ENCODE data around the gene FUT3.

The FUT3 gene

DNA sequence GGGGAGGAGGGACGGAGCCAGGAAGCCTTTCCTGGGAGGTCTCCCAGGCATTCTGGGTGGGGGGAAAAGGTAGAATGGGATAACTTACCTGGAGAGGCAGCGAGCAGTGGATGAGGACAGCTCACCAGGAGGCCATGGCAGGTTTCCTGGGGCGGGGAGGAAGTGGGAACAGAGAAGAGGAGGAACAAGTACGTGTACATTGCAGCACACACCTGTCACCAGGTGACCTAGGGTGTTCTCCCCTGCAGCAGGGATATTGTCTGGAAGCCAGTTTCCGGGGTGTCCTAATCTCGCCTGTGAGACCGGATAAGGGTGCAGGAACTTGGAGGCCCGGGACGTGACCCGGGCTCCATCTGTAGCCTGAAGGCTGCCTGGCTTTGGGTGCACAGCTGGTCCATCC lies at the start of gene FUT3:
Gene FUT3 (minus strand): TSS at position 148 of the 400 bp plus-strand sequence.
- Histone ChIP-seq H3K9me3 (ENCODE audit: control insufficient read depth in 2 of 2, low read length in 2 of 2) (no peaks in the 10 kb centered on the region), H3K4me3 (ENCODE audit: low read length in 2 of 2) (peak within 1 kb of the TSS; percentile 68 to 81), H3K27ac (ENCODE audit: low read depth in 2 of 2, low read length in 2 of 2) (peak within 1 kb of the TSS; percentile 96 to 98), H3K9ac (ENCODE audit: low read depth in 1 of 2, low read length in 2 of 2) (peak within 1 kb of the TSS; percentile 86 to 90), H3K27me3 (ENCODE audit: control insufficient read depth in 2 of 2, insufficient read depth in 2 of 2, low read length in 2 of 2) (no peaks in the 10 kb centered on the region), H3K36me3 (ENCODE audit: control insufficient read depth in 2 of 2, insufficient read depth in 2 of 2, low read length in 2 of 2) (no peaks in the 10 kb centered on the region), H3K4me1 (ENCODE audit: control insufficient read depth in 2 of 2, insufficient read depth in 2 of 2, low read length in 2 of 2) (peaks cover 2 to 13% of the 10 kb centered on the region in 2 donors)

GRCh38 chr19:5900976-5901375 lies 49.7 kb upstream of the FUT3 start:
- Histone ChIP-seq H3K4me1 (ENCODE audit: control insufficient read depth in 2 of 2, insufficient read depth in 2 of 2, low read length in 2 of 2) (peaks cover 13 to 17% of the 10 kb centered on the region in 2 donors), H3K36me3 (ENCODE audit: control insufficient read depth in 2 of 2, insufficient read depth in 2 of 2, low read length in 2 of 2) (peaks cover 6 to 13% of the 10 kb centered on the region in 2 donors), H3K4me3 (ENCODE audit: low read length in 2 of 2) (no peak overlapping the region), H3K27ac (ENCODE audit: low read depth in 2 of 2, low read length in 2 of 2) (no peak overlapping the region), H3K27me3 (ENCODE audit: control insufficient read depth in 2 of 2, insufficient read depth in 2 of 2, low read length in 2 of 2) (no peaks in the 10 kb centered on the region), H3K9ac (ENCODE audit: low read depth in 1 of 2, low read length in 2 of 2) (no peak overlapping the region), H3K9me3 (ENCODE audit: control insufficient read depth in 2 of 2, low read length in 2 of 2) (no peaks in the 10 kb centered on the region)

GRCh38 chr19:5899728-5900526 lies 48.7 kb upstream of the FUT3 start:
- Histone ChIP-seq H3K9ac (ENCODE audit: low read depth in 1 of 2, low read length in 2 of 2) (no peak overlapping the region), H3K4me3 (ENCODE audit: low read length in 2 of 2) (no peak overlapping the region), H3K27ac (ENCODE audit: low read depth in 2 of 2, low read length in 2 of 2) (no peak overlapping the region), H3K9me3 (ENCODE audit: control insufficient read depth in 2 of 2, low read length in 2 of 2) (no peaks in the 10 kb centered on the region), H3K4me1 (ENCODE audit: control insufficient read depth in 2 of 2, insufficient read depth in 2 of 2, low read length in 2 of 2) (peaks cover 10% of the 10 kb centered on the region in 2 donors), H3K27me3 (ENCODE audit: control insufficient read depth in 2 of 2, insufficient read depth in 2 of 2, low read length in 2 of 2) (no peaks in the 10 kb centered on the region), H3K36me3 (ENCODE audit: control insufficient read depth in 2 of 2, insufficient read depth in 2 of 2, low read length in 2 of 2) (peaks cover 9 to 22% of the 10 kb centered on the region in 2 donors)

- H3K9me3 ChIP-seq (ENCODE audit: control insufficient read depth in 2 of 2, low read length in 2 of 2), result no peaks in the 10 kb centered on the region
- H3K36me3 ChIP-seq (ENCODE audit: control insufficient read depth in 2 of 2, insufficient read depth in 2 of 2, low read length in 2 of 2), result peaks cover 9 to 22% of the 10 kb centered on the region in 2 donors
- H3K4me3 ChIP-seq (ENCODE audit: low read length in 2 of 2), result no peak overlapping the region
- peaks cover under 1 to 2% of the 10 kb centered on the region in 2 donors for H3K27me3 ChIP-seq (ENCODE audit: control insufficient read depth in 2 of 2, insufficient read depth in 2 of 2, low read length in 2 of 2)
- H3K27ac ChIP-seq (ENCODE audit: low read depth in 2 of 2, low read length in 2 of 2), result no peak overlapping the region
- peaks cover under 1 to 1% of the 10 kb centered on the region in 2 donors for H3K4me1 ChIP-seq (ENCODE audit: control insufficient read depth in 2 of 2, insufficient read depth in 2 of 2, low read length in 2 of 2)
- no peak overlapping the region for H3K9ac ChIP-seq (ENCODE audit: low read depth in 1 of 2, low read length in 2 of 2)
Measured at GRCh38 chr19:5897189-5897969, 46.1 kb upstream of the FUT3 start.

- H3K4me3 ChIP-seq (ENCODE audit: low read length in 2 of 2), result no peak overlapping the region
- H3K9me3 ChIP-seq (ENCODE audit: control insufficient read depth in 2 of 2, low read length in 2 of 2), result no peaks in the 10 kb centered on the region
- peaks cover 8 to 10% of the 10 kb centered on the region in 2 donors for H3K27me3 ChIP-seq (ENCODE audit: control insufficient read depth in 2 of 2, insufficient read depth in 2 of 2, low read length in 2 of 2)
- peaks cover 9 to 22% of the 10 kb centered on the region in 2 donors for H3K36me3 ChIP-seq (ENCODE audit: control insufficient read depth in 2 of 2, insufficient read depth in 2 of 2, low read length in 2 of 2)
- H3K4me1 ChIP-seq (ENCODE audit: control insufficient read depth in 2 of 2, insufficient read depth in 2 of 2, low read length in 2 of 2), result no peaks in the 10 kb centered on the region
- H3K9ac ChIP-seq (ENCODE audit: low read depth in 1 of 2, low read length in 2 of 2), result no peak overlapping the region
- no peak overlapping the region for H3K27ac ChIP-seq (ENCODE audit: low read depth in 2 of 2, low read length in 2 of 2)
Measured at GRCh38 chr19:5896365-5897076, 45.3 kb upstream of the FUT3 start.

DNA sequence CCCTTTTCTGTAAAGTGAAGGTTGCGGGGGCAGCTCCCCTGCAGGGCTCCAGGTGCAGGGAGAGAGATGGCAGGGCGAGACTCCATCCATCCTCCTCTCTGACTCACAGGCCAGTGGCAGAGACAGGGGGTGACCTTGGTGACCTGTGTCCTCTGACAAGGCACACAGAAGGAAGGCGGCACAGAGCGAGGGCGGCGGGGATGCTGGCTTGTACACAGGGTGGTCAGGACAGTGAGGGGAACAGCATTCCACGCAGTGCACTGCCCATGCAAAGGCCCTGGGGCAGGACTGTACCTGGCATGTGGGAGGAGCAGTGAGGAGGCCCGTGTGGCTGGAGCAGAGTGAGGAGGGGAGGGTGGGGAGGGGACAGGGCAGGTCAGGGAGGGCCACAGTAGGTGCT lies 44.6 kb upstream of the FUT3 start:
- H3K27ac ChIP-seq (ENCODE audit: low read depth in 2 of 2, low read length in 2 of 2), result no peak overlapping the region
- H3K4me3 ChIP-seq (ENCODE audit: low read length in 2 of 2), result no peak overlapping the region
- H3K9me3 ChIP-seq (ENCODE audit: control insufficient read depth in 2 of 2, low read length in 2 of 2), result no peaks in the 10 kb centered on the region
- H3K4me1 ChIP-seq (ENCODE audit: control insufficient read depth in 2 of 2, insufficient read depth in 2 of 2, low read length in 2 of 2), result no peaks in the 10 kb centered on the region
- H3K9ac ChIP-seq (ENCODE audit: low read depth in 1 of 2, low read length in 2 of 2), result no peak overlapping the region
- peaks cover 10% of the 10 kb centered on the region in 2 donors for H3K27me3 ChIP-seq (ENCODE audit: control insufficient read depth in 2 of 2, insufficient read depth in 2 of 2, low read length in 2 of 2)
- H3K36me3 ChIP-seq (ENCODE audit: control insufficient read depth in 2 of 2, insufficient read depth in 2 of 2, low read length in 2 of 2), result peaks cover 9 to 19% of the 10 kb centered on the region in 2 donors

- Histone ChIP-seq H3K27me3 (ENCODE audit: control insufficient read depth in 2 of 2, insufficient read depth in 2 of 2, low read length in 2 of 2) (peaks cover 10% of the 10 kb centered on the region in 2 donors), H3K4me1 (ENCODE audit: control insufficient read depth in 2 of 2, insufficient read depth in 2 of 2, low read length in 2 of 2) (no peaks in the 10 kb centered on the region), H3K4me3 (ENCODE audit: low read length in 2 of 2) (no peak overlapping the region), H3K9ac (ENCODE audit: low read depth in 1 of 2, low read length in 2 of 2) (no peak overlapping the region), H3K9me3 (ENCODE audit: control insufficient read depth in 2 of 2, low read length in 2 of 2) (no peaks in the 10 kb centered on the region), H3K27ac (ENCODE audit: low read depth in 2 of 2, low read length in 2 of 2) (no peak overlapping the region), H3K36me3 (ENCODE audit: control insufficient read depth in 2 of 2, insufficient read depth in 2 of 2, low read length in 2 of 2) (peaks cover 9 to 19% of the 10 kb centered on the region in 2 donors)
Measured at GRCh38 chr19:5895409-5895808, 44.2 kb upstream of the FUT3 start.

GRCh38 chr19:5894704-5895349 lies 43.6 kb upstream of the FUT3 start:
- H3K27ac ChIP-seq (ENCODE audit: low read depth in 2 of 2, low read length in 2 of 2), result no peak overlapping the region

DNA sequence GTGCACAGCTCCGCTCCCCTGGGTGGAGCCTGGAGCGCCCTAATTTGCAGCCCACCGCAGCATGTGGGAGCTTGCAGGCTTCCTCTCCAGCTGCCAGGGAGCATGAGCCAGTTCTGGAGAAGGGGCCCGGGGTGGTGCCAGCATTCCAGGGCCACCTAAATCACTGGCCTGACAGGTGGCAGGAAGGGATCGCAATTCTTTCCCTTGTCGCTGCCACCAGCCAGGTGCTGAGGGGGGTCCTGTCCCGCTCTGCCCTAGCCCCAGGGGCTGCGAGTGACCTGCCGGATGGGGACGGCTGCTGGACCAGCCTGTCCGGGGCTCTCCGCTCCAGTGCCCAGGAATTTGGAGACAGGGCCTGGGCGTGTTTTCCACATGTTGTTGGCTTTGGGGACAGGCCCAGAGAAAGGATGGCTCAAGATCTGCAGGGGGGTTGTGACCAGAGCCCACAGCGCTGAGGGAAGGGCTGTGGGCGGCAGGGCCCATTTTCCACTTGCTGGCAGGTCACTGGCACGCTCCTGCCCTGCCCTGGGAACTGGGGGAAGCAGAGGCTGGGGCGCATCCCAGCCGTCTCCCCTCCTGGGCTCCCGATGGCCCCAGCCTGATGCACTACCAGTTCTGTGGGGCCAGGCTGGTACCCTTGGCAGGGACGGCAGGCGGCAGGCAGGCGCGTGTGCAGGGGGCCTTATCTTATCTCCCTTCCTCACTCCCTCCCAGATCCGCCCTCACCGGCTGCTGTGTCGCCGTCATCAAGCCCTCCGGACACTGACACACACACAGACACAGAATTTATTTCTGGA lies 42.9 kb upstream of the FUT3 start:
- no peak overlapping the region for H3K9ac ChIP-seq (ENCODE audit: low read depth in 1 of 2, low read length in 2 of 2)
- no peak overlapping the region for H3K4me3 ChIP-seq (ENCODE audit: low read length in 2 of 2)
- H3K36me3 ChIP-seq (ENCODE audit: control insufficient read depth in 2 of 2, insufficient read depth in 2 of 2, low read length in 2 of 2), result peaks cover 9 to 15% of the 10 kb centered on the region in 2 donors
- H3K27ac ChIP-seq (ENCODE audit: low read depth in 2 of 2, low read length in 2 of 2), result no peak overlapping the region
- H3K27me3 ChIP-seq (ENCODE audit: control insufficient read depth in 2 of 2, insufficient read depth in 2 of 2, low read length in 2 of 2), result peaks cover 10% of the 10 kb centered on the region in 2 donors
- no peaks in the 10 kb centered on the region for H3K9me3 ChIP-seq (ENCODE audit: control insufficient read depth in 2 of 2, low read length in 2 of 2)
- H3K4me1 ChIP-seq (ENCODE audit: control insufficient read depth in 2 of 2, insufficient read depth in 2 of 2, low read length in 2 of 2), result no peaks in the 10 kb centered on the region

More at GRCh38 chr19:5894704-5895349, 43.6 kb upstream of the FUT3 start:
- no peaks in the 10 kb centered on the region for H3K4me1 ChIP-seq (ENCODE audit: control insufficient read depth in 2 of 2, insufficient read depth in 2 of 2, low read length in 2 of 2)
- H3K36me3 ChIP-seq (ENCODE audit: control insufficient read depth in 2 of 2, insufficient read depth in 2 of 2, low read length in 2 of 2), result peaks cover 9 to 15% of the 10 kb centered on the region in 2 donors
- H3K9me3 ChIP-seq (ENCODE audit: control insufficient read depth in 2 of 2, low read length in 2 of 2), result no peaks in the 10 kb centered on the region
- peaks cover 10% of the 10 kb centered on the region in 2 donors for H3K27me3 ChIP-seq (ENCODE audit: control insufficient read depth in 2 of 2, insufficient read depth in 2 of 2, low read length in 2 of 2)
- no peak overlapping the region for H3K9ac ChIP-seq (ENCODE audit: low read depth in 1 of 2, low read length in 2 of 2)
- no peak overlapping the region for H3K4me3 ChIP-seq (ENCODE audit: low read length in 2 of 2)

Data from mucosa of rectum (tissue), 2 donors.